Measurements from ENCODE around the gene FBXO47. TPM values are rescaled to one million over a fixed set of nuclear protein-coding genes. Genes with fewer than 3 reads are reported as not detected.

Gene FBXO47
- total and polyA plus RNA-seq, 10 of the 15 experiments (the other 5 are each of a cell fraction or from before 2014, with no cell fraction given): 0.04 to 0.06 (median 0.06) TPM; not detected in 7

DNA sequence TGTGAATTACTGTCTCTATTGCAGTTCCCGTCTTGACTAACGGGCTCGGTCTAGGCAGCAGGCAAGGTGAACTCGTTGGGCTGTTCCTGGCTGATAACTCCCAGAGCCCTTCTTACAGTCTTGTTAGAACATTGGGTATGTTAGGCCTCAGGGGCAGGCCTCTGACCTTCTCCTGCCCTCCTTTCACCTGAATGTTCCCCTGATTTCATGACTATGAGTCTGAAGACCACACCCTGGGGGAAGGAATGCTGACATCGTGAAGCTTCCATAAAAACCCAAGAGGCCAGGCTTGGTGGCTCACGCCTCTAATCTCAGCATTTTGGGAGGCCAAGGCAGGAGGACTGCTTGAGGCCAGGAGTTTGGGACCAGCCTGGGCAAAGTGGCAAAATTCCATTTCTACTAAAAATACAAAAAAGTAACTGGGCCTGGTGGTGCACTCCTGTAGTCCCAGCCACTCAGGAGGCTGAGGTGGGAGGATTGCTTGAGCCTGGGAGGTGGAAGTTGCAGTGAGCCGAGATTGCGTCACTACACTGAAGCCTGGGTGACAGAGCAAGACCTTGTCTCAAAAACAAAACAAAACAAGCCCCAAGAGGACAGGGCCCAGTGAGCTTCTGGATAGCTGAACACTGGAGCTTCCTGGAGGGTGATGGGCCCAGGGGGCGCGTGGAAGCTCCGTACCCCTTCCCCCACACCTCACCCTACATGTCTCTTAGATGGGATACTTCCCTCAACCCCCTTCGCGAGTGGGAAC, 47.8 kb upstream of the FBXO47 start:
- H3K4me1 ChIP-seq (ENCODE audit: control insufficient read depth, insufficient read depth, low read length): 0 out of 2 replicates have a peak, but pooled peaks cover 3% of the 10 kb centered on the region
- ChIA-PET POLR2A (no interaction called here), SMC1A (ENCODE audit: uncharacterized antibody, unreplicated experiment) (no interaction called here), CTCF (interaction anchor here (0.6 to 1.3 kb wide), 2 partner anchors 32 to 150 kb away, joined by 3 to 4 read pairs; no protein-coding TSS in a partner anchor), RAD21 (ENCODE audit: unreplicated experiment) (no interaction called here)
- no peaks in the 10 kb centered on the region for H3K79me2 ChIP-seq (ENCODE audit: control insufficient read depth, insufficient read depth, low read length)
- H2AFZ ChIP-seq (ENCODE audit: control insufficient read depth, low read depth, low read length): no peak overlapping the region
- H3K9me3 ChIP-seq (replicated peaks; ENCODE audit: control insufficient read depth, insufficient read depth, low read length): no peaks in the 10 kb centered on the region
- FAIRE-seq: no peak
- DNase-seq (ENCODE audit: low read depth, low spot score): no peak
- no peak overlapping the region for H3K4me2 ChIP-seq (ENCODE audit: control insufficient read depth, insufficient read depth)
- no peaks in the 10 kb centered on the region for H4K20me1 ChIP-seq (ENCODE audit: control insufficient read depth, insufficient read depth)
- no peak for TF ChIP-seq CHD1 (IDR thresholded peaks at IDR 0.05; ENCODE audit: low read depth, low read length)
- no peak for TF ChIP-seq FOXM1 (IDR thresholded peaks at IDR 0.05; ENCODE audit: low read depth, low read length)
- TF ChIP-seq, protein P1, sequence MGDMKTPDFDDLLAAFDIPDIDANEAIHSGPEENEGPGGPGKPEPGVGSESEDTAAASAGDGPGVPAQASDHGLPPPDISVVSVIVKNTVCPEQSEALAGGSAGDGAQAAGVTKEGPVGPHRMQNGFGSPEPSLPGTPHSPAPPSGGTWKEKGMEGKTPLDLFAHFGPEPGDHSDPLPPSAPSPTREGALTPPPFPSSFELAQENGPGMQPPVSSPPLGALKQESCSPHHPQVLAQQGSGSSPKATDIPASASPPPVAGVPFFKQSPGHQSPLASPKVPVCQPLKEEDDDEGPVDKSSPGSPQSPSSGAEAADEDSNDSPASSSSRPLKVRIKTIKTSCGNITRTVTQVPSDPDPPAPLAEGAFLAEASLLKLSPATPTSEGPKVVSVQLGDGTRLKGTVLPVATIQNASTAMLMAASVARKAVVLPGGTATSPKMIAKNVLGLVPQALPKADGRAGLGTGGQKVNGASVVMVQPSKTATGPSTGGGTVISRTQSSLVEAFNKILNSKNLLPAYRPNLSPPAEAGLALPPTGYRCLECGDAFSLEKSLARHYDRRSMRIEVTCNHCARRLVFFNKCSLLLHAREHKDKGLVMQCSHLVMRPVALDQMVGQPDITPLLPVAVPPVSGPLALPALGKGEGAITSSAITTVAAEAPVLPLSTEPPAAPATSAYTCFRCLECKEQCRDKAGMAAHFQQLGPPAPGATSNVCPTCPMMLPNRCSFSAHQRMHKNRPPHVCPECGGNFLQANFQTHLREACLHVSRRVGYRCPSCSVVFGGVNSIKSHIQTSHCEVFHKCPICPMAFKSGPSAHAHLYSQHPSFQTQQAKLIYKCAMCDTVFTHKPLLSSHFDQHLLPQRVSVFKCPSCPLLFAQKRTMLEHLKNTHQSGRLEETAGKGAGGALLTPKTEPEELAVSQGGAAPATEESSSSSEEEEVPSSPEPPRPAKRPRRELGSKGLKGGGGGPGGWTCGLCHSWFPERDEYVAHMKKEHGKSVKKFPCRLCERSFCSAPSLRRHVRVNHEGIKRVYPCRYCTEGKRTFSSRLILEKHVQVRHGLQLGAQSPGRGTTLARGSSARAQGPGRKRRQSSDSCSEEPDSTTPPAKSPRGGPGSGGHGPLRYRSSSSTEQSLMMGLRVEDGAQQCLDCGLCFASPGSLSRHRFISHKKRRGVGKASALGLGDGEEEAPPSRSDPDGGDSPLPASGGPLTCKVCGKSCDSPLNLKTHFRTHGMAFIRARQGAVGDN (IDR thresholded peaks at IDR 0.05): no peak
- TF ChIP-seq EP300 (IDR thresholded peaks at IDR 0.05; ENCODE audit: borderline replicate concordance in 1 of 2, control insufficient read depth in 1 of 2, low read depth in 2 of 2, low read length in 2 of 2): no peak
- TF ChIP-seq NR2F1 (conservative IDR thresholded peaks at IDR 0.05): no peak
- TF ChIP-seq, protein P2, sequence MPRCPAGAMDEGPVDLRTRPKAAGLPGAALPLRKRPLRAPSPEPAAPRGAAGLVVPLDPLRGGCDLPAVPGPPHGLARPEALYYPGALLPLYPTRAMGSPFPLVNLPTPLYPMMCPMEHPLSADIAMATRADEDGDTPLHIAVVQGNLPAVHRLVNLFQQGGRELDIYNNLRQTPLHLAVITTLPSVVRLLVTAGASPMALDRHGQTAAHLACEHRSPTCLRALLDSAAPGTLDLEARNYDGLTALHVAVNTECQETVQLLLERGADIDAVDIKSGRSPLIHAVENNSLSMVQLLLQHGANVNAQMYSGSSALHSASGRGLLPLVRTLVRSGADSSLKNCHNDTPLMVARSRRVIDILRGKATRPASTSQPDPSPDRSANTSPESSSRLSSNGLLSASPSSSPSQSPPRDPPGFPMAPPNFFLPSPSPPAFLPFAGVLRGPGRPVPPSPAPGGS (IDR thresholded peaks at IDR 0.05; ENCODE audit: borderline replicate concordance, insufficient read depth, low read depth, low read length, poor library complexity, severe bottlenecking): no peak
- TF ChIP-seq SP1 (IDR thresholded peaks at IDR 0.05; ENCODE audit: low read depth, low read length): no peak
- no peak for TF ChIP-seq HCFC1 (IDR thresholded peaks at IDR 0.05; ENCODE audit: low read length)
- no peak for TF ChIP-seq WRNIP1 (IDR thresholded peaks at IDR 0.05; ENCODE audit: borderline replicate concordance, low read depth, low read length)
- no peak for TF ChIP-seq RCOR1 (conservative IDR thresholded peaks at IDR 0.05; ENCODE audit: low read depth, low read length)
- TF ChIP-seq, protein P3, sequence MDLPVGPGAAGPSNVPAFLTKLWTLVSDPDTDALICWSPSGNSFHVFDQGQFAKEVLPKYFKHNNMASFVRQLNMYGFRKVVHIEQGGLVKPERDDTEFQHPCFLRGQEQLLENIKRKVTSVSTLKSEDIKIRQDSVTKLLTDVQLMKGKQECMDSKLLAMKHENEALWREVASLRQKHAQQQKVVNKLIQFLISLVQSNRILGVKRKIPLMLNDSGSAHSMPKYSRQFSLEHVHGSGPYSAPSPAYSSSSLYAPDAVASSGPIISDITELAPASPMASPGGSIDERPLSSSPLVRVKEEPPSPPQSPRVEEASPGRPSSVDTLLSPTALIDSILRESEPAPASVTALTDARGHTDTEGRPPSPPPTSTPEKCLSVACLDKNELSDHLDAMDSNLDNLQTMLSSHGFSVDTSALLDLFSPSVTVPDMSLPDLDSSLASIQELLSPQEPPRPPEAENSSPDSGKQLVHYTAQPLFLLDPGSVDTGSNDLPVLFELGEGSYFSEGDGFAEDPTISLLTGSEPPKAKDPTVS (IDR thresholded peaks at IDR 0.05; ENCODE audit: low read depth, low read length): no peak
- no peak for TF ChIP-seq HDGF (IDR thresholded peaks at IDR 0.05)
- no peak for TF ChIP-seq MXI1 (IDR thresholded peaks at IDR 0.05; ENCODE audit: low read depth, low read length)
- TF ChIP-seq KLF5 (IDR thresholded peaks at IDR 0.05; ENCODE audit: partially characterized antibody): no peak
- TF ChIP-seq TCF12 (IDR thresholded peaks at IDR 0.05; ENCODE audit: low read depth, low read length): no peak
- TF ChIP-seq BCL11A (IDR thresholded peaks at IDR 0.05; ENCODE audit: low read depth, low read length): no peak
- no peak for TF ChIP-seq SPI1 (IDR thresholded peaks at IDR 0.05; ENCODE audit: borderline replicate concordance, insufficient read depth, low read depth, low read length)
- no peak for TF ChIP-seq SMAD5 (IDR thresholded peaks at IDR 0.05; ENCODE audit: low read depth)
- intact Hi-C loops (cut with micrococcal nuclease; ENCODE audit: unreplicated experiment) (no loop called here), in situ Hi-C loops (cut with MboI) (no loop called here)
- H3K27ac ChIP-seq (ENCODE audit: control insufficient read depth, insufficient read depth): no peak overlapping the region
- no peak for ATAC-seq
- BruUV-seq (replicated peaks): no TSS peak
- H3K9ac ChIP-seq (ENCODE audit: control insufficient read depth, insufficient read depth, low read length): no peak overlapping the region
- no peak overlapping the region for H3K4me3 ChIP-seq
- no peaks in the 10 kb centered on the region for H3K27me3 ChIP-seq (replicated peaks in 1 of 2; ENCODE audit: control insufficient read depth in 2 of 2, insufficient read depth in 2 of 2, low read length in 1 of 2)
- WGBS (ENCODE audit: insufficient coverage, insufficient replicate concordance, low lambda C conversion rate, missing lambda C conversion rate): 71% methylated on average over 13 of the region's 13 CpGs
- no peaks in the 10 kb centered on the region for H3K36me3 ChIP-seq (ENCODE audit: control insufficient read depth in 2 of 2, insufficient read depth in 2 of 2, low read length in 1 of 2)
